Heart left ventricle (tissue), 16 donors: Measurements from ENCODE around the gene KIF5A. TPM values are rescaled to one million over a fixed set of nuclear protein-coding genes. Genes with fewer than 3 reads are reported as not detected.

Source experiments
- ATAC-seq, 4 donors: fragments of 200-7000 bp; cut with Tn5 transposase; one replicate each; pipeline ENCODE4 v1.9.1; 2020 to 2022; ENCODE audit warnings: moderate library complexity in 4 of 4, mild to moderate bottlenecking in 3 of 4, moderate number of reproducible peaks in 1 of 4
- DNase-seq, 5 donors: peaks; one replicate each; pipeline ENCODE4 v3.0.0-alpha.2; 2020
- H3K27ac ChIP-seq, 12 donors: fragments of 200-600 bp; sonication (generic) in 4 of 12; one replicate each; pipeline versions ENCODE4 v1.5.0 to v1.8.0; 2016 to 2022; ENCODE audit warnings: mild to moderate bottlenecking in 2 of 12
- H3K27me3 ChIP-seq, 9 donors: fragments of 200-600 bp; sonication (generic) in 2 of 9; one replicate each; pipeline versions ENCODE4 v1.5.1 to v1.8.0; 2016 to 2022; ENCODE audit warnings: mild to moderate bottlenecking in 3 of 9
- H3K36me3 ChIP-seq, 9 donors: fragments of 200-600 bp; sonication (generic) in 2 of 9; one replicate each; pipeline versions ENCODE4 v1.5.0 to v1.8.0; 2018 to 2022; ENCODE audit warnings: mild to moderate bottlenecking in 2 of 9
- H3K4me1 ChIP-seq, 12 donors: fragments of 200-600 bp; sonication (generic) in 4 of 12; one replicate each; pipeline versions ENCODE4 v1.5.0 to v1.8.0; 2016 to 2022; ENCODE audit warnings: mild to moderate bottlenecking in 3 of 12
- H3K4me3 ChIP-seq, 12 donors: fragments of 200-600 bp; sonication (generic) in 4 of 12; one replicate each; pipeline versions ENCODE4 v1.5.0 to v1.8.0; 2017 to 2022; ENCODE audit warnings: mild to moderate bottlenecking in 9 of 12, moderate library complexity in 4 of 12
- H3K9me3 ChIP-seq, 12 donors: fragments of 200-600 bp; sonication (generic) in 4 of 12; one replicate each; pipeline versions ENCODE4 v1.5.0 to v1.8.0; 2016 to 2022; ENCODE audit warnings: mild to moderate bottlenecking in 1 of 12
- CTCF ChIP-seq, 12 donors: fragments of 200-600 bp; sonication (generic) in 4 of 12; IDR thresholded peaks; one replicate each; pipeline versions ENCODE4 v1.5.0 to v1.8.0; 2018 to 2022; ENCODE audit warnings: antibody characterized with exemption in 12 of 12, mild to moderate bottlenecking in 5 of 12
- POLR2A ChIP-seq, 2 donors: fragments of 450-650 bp; IDR thresholded peaks; one replicate each; pipeline ENCODE4 v1.6.1; 2017; ENCODE audit warnings: antibody characterized with exemption in 2 of 2, mild to moderate bottlenecking in 2 of 2, moderate library complexity in 2 of 2
- WGBS, 4 donors: extraction: QIAGEN DNeasy Blood & Tissue Kit in 2 of 4; methylation state at CpG; one replicate each; pipeline versions ENCODE4 v1.1.5 to v1.1.7; 2013 to 2018; 5-methylcytosine and 5-hydroxymethylcytosine counted together
- intact Hi-C, 10 donors: fragments of 100-400 bp; cut with DNase I; formaldehyde crosslinking; loops; one replicate each; pipeline versions ENCODE4 v1.11.1 to v1.14.2; 2022
- polyA plus RNA-seq, 2 donors: library from polyadenylated mRNA; stranded (reverse); fragments of 200-250 nt; gene quantifications; one replicate each; pipeline ENCODE4 v1.2.3, GENCODE V29; 2013
- total RNA-seq, 9 donors: library from RNA; depleted of rRNA in 2 of 9; stranded (reverse); fragments of >200 nt in 2 of 9; fragmentation: NEBNext Ultra II Directional in 3 of 9; extraction: Animal tissue kit (Norgen Biotek cat#: 25700) in 3 of 9; gene quantifications; one replicate each; pipeline versions ENCODE4 v1.1.0 to v1.2.4, GENCODE V29; 2016 to 2023
- donor health status: ischemic (EF 13 %, LVEDD 7.1; RV severe dilation, severe dysfunction).
- donor health status: healthy with polysubstance abuse.
- donor health status: DM: no; HTN: yes; CAD: no.
- donor health status: DM: no; HTN: no; CAD: no.
- donor health status: ischemic (EF 25% LVEDD 6.9; RV normal size, moderate dysfunction).
- donor health status: ischemic (EF 25% LVEDD 5.7; RV mildly dilated, moderate dysfunction).
- donor health status: healthy.
- donor health status: DM: yes; HTN: yes; CAD: no.
- donor health status: ischemic (EF 35%, LVEDD 5.7; RV mildly dilated, moderate dysfunction).
- donor health status: nonischemic (EF 11% LVEDD 7.7; RV severe dilation, severe dysfunction).
- donor health status: DM: yes; HTN: yes; CAD: no.
- donor health status: PGD.
- donor health status: ischemic (EF 29% LVEDD 5.4; RV normal size, mild dysfunction).
- donor health status: nonischemic (EF 23%, LVEDD 6.1; RV moderate dilation, normal function).

KIF5A gene
- total and polyA plus RNA-seq, 11 donors: 0.06 to 0.31 (median 0.14) TPM; not detected in 3

DNA sequence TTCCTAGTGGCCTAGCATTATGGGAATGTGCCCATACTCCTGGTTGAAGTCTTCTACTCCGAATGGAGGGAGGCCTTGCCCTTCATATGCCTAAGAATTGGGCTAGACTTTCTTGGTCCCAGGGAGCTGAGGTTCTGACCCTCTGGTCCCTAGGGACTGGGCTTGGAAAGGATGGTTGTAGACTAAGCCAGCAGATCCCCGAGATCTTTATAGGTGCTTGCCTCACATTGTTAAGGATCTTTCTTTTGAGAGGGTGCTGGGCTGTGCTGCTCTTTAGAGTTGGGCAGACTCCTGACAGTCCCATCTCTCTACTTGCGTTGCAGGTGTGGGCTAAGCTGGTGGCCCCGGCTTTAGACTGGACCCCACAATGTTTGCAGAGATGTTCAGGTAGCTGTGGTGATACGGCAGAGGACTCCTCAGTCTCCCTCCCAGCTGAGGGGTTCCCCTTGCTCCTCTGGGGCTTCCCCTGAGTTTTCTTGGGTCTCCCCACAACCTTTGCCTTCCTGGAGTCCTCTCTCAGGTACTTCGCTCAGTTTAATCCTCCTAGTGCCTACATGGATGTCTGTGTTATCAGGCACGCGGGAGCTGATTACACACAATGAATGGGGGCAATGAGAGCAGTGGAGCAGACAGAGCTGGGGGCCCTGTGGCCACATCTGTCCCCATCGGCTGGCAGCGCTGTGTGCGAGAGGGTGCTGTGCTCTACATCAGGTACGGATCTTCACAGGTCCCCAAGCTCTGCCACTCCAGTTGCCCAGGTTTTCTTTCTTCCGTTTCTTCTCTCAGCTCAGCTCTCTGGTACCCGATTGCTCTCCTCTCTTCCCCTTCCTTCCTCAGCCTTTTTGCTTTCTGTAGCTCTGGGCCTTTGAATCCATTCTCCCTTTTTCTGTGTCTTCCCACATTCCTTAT lies 25.9 kb upstream of the KIF5A start:
- WGBS, 4 donors: 63 to 66% (median 64%) methylated on average over 14 of the region's 14 CpGs
- DNase-seq: no peak
- Histone ChIP-seq H3K4me3 (peak overlapping the region; percentile 54 to 94 (median 83)), H3K4me1 (peaks cover 0 to 47% (median 39%) of the 10 kb centered on the region in 12 donors), H3K9me3 (no peaks in the 10 kb centered on the region), H3K27ac (peak overlapping the region; percentile 94 to 100 (median 98)), H3K27me3 (no peaks in the 10 kb centered on the region), H3K36me3 (peaks cover 0 to 53% (median 46%) of the 10 kb centered on the region in 9 donors)
- intact Hi-C loops: loop anchor here in 2 of 10 donors (2.0 kb wide), 1 partner anchor 23 kb away; the partner anchor contains the start of gene DCTN2 (in 2 of the 2)
- no peak for TF ChIP-seq CTCF (IDR thresholded peaks at IDR 0.05)
- no peak for TF ChIP-seq POLR2A (IDR thresholded peaks at IDR 0.05)
- no peak for ATAC-seq

DNA sequence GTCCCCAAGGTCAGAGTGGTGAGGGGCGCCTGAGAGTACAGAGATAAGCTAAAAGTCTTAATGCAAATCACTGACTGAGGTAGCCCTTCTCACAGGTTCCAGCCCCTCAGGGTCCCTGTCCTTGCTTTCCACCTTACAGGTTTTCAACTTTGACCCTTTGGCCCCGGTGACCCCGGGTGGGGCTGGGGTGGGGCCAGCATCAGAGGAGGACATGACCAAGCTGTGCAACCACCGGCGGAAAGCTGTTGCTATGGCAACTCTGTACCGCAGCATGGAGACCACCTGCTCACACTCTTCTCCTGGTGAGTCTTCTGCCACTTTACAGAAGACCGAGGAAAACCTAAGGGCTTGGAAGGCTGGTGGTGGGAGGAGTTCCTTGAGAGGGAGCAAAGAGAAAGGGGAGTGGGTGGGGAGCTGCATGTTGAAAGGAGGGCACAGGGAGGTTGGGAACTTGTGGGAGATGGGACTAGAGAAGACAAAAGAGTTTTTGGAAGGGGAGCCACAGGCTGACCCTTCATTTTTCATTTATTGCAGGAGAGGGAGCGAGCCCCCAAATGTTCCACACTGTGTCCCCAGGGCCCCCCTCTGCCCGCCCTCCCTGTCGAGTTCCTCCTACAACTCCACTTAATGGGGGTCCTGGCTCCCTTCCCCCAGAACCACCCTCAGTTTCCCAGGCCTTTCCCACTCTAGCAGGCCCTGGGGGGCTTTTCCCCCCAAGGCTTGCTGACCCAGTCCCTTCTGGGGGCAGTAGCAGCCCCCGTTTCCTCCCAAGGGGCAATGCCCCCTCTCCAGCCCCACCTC lies 24.8 kb upstream of the KIF5A start:
- Histone ChIP-seq H3K36me3 (peaks cover 0 to 62% (median 56%) of the 10 kb centered on the region in 9 donors), H3K27me3 (no peaks in the 10 kb centered on the region), H3K4me3 (no peak overlapping the region), H3K4me1 (peaks cover 0 to 40% (median 35%) of the 10 kb centered on the region in 12 donors), H3K9me3 (no peaks in the 10 kb centered on the region), H3K27ac (peak overlapping the region in 1 of 12 donors; percentile 99)
- intact Hi-C loops: no loop called here
- TF ChIP-seq CTCF (IDR thresholded peaks at IDR 0.05) (no peak), POLR2A (IDR thresholded peaks at IDR 0.05) (no peak)
- no peak for ATAC-seq
- DNase-seq: no peak
- 58 to 71% (median 69%) methylated on average over 11 of the region's 11 CpGs for WGBS, 4 donors

- Histone ChIP-seq H3K4me1 (peaks cover 0 to 39% (median 35%) of the 10 kb centered on the region in 12 donors), H3K27me3 (no peaks in the 10 kb centered on the region), H3K4me3 (no peak overlapping the region), H3K9me3 (no peaks in the 10 kb centered on the region), H3K27ac (no peak overlapping the region), H3K36me3 (peaks cover 0 to 70% (median 64%) of the 10 kb centered on the region in 9 donors)
- intact Hi-C loops: no loop called here
- TF ChIP-seq POLR2A (IDR thresholded peaks at IDR 0.05) (no peak), CTCF (IDR thresholded peaks at IDR 0.05) (no peak)
- 81 to 85% (median 83%) methylated on average over 14 to 16 of the region's 16 CpGs for WGBS, 4 donors
- DNase-seq (no peak), ATAC-seq (no peak)
Observed at GRCh38 chr12:57525615-57526383, 24.0 kb upstream of the KIF5A start.
